Measurements from ENCODE around the gene CSK.

Gene CSK

GRCh38 chr15:74844319-74845207 lies 62.7 kb downstream of the CSK start:
- peak in 1 of 2 experiments; percentile 19 for DNase-seq

- peak; percentile 50 to 55 for DNase-seq
Measured at GRCh38 chr15:74845208-74845568, 63.3 kb downstream of the CSK start.

- DNase-seq, result no peak
Measured at GRCh38 chr15:74845581-74845980, 63.7 kb downstream of the CSK start.

- DNase-seq, result no peak
Measured at GRCh38 chr15:74847432-74847831, 65.6 kb downstream of the CSK start.

- DNase-seq, result no peak
Measured at GRCh38 chr15:74850393-74850792, 68.5 kb downstream of the CSK start.

GRCh38 chr15:74851960-74852359 lies 70.1 kb downstream of the CSK start:
- DNase-seq, result no peak
